HG03097 (cell line): Measurements from ENCODE around the gene SARM1.

Source experiments
- ATAC-seq: cut with Tn5 transposase; IDR thresholded peaks from one replicate; pipeline ENCODE4 v1.9.1; 2021; ENCODE audit not compliant: unreplicated experiment, low FRiP score

The SARM1 gene

GRCh38 chr17:28391401-28391800, 19.9 kb downstream of the SARM1 start:
- no peak for ATAC-seq

- ATAC-seq, result no peak
Measured at GRCh38 chr17:28392491-28392890, 21.0 kb downstream of the SARM1 start.

GRCh38 chr17:28394337-28395116, 23.0 kb downstream of the SARM1 start:
- ATAC-seq, result no peak

GRCh38 chr17:28395426-28395825, 23.9 kb downstream of the SARM1 start:
- no peak for ATAC-seq

- no peak for ATAC-seq
Measured at GRCh38 chr17:28395968-28396367, 24.5 kb downstream of the SARM1 start.

GRCh38 chr17:28396635-28397239, 25.2 kb downstream of the SARM1 start:
- ATAC-seq, result no peak

GRCh38 chr17:28397275-28397674, 25.8 kb downstream of the SARM1 start:
- no peak for ATAC-seq

GRCh38 chr17:28397687-28398279, 26.3 kb downstream of the SARM1 start:
- no peak for ATAC-seq

GRCh38 chr17:28398280-28398981, 26.9 kb downstream of the SARM1 start:
- ATAC-seq, result no peak

- ATAC-seq, result no peak
Measured at GRCh38 chr17:28399808-28400207, 28.3 kb downstream of the SARM1 start.

GRCh38 chr17:28402224-28402630, 30.7 kb downstream of the SARM1 start:
- no peak for ATAC-seq

GRCh38 chr17:28402844-28403243, 31.4 kb downstream of the SARM1 start:
- ATAC-seq, result no peak

GRCh38 chr17:28404007-28404406, 32.5 kb downstream of the SARM1 start:
- no peak for ATAC-seq

- no peak for ATAC-seq
Measured at GRCh38 chr17:28404461-28404811, 32.9 kb downstream of the SARM1 start.

GRCh38 chr17:28404812-28405570, 33.5 kb downstream of the SARM1 start:
- no peak for ATAC-seq

GRCh38 chr17:28405632-28406472, 34.4 kb downstream of the SARM1 start, which contains the start of gene SLC46A1:
SLC46A1 (minus strand) TSS chr17:28406212; CDS start chr17:28406114, 98 bp downstream.
- peak; percentile 41 for ATAC-seq

GRCh38 chr17:28406473-28406814, 35.0 kb downstream of the SARM1 start:
- no peak for ATAC-seq

- no peak for ATAC-seq
Measured at GRCh38 chr17:28407130-28407973, 35.9 kb downstream of the SARM1 start.

- no peak for ATAC-seq
Measured at GRCh38 chr17:28407974-28408306, 36.4 kb downstream of the SARM1 start.
